Transverse colon (tissue), 3 donors: Measurements from ENCODE around the gene MRGPRD.

Source experiments
- EP300 ChIP-seq: sonication (generic); formaldehyde crosslinking; IDR thresholded peaks from one replicate; pipeline ENCODE4 v1.6.1; 2017; ENCODE audit warnings: antibody characterized with exemption, low read depth
- TF ChIP-seq, protein P1 (sequence below), 5 experiments: fragments of 200-600 bp in 3 of 5; fragments of 450-650 bp in 2 of 5; sonication (generic) in 3 of 5; IDR thresholded peaks; 1 replicate in 2 of 5; 2 replicates in 3 of 5; pipeline ENCODE4 v1.5.1; 2016 to 2017; ENCODE audit warnings: antibody characterized with exemption in 5 of 5, inconsistent platforms in 3 of 5, mild to moderate bottlenecking in 2 of 5, moderate library complexity in 1 of 5

DNA sequence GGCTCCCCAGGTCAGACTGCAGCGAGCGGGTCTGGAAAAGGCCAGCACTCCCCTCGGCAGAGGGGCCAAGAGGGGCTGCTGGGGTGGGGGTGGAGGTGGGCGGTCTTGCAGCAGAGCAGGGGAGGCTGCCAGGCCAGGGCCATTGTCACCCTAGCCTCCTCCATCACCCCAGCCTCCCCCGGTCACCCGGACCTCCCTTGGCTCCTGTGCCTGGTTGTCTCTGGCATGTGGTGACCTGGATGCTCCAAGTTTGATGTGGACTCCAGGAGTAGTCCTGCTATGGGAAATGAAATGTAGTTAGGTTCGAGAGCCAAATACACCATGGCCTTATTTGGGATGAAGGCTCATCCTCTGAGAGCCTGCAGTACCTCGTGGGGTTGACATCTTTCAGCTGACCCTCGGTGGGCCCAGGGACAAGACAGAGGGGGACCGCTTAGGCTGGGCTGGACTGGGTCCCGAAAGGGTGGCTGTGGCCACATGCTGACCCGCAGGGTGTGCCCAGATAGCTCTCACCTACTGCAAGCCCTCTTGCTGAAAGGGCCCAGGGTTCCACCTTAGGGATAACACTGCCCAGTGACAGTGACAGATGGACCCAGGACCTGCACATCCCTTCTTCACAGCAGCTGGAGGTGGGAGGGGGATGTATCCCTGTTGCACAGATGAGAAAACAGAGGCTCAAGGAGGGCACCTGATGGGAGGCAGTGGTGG, 24.1 kb downstream of the MRGPRD start:
- TF ChIP-seq, protein P1, sequence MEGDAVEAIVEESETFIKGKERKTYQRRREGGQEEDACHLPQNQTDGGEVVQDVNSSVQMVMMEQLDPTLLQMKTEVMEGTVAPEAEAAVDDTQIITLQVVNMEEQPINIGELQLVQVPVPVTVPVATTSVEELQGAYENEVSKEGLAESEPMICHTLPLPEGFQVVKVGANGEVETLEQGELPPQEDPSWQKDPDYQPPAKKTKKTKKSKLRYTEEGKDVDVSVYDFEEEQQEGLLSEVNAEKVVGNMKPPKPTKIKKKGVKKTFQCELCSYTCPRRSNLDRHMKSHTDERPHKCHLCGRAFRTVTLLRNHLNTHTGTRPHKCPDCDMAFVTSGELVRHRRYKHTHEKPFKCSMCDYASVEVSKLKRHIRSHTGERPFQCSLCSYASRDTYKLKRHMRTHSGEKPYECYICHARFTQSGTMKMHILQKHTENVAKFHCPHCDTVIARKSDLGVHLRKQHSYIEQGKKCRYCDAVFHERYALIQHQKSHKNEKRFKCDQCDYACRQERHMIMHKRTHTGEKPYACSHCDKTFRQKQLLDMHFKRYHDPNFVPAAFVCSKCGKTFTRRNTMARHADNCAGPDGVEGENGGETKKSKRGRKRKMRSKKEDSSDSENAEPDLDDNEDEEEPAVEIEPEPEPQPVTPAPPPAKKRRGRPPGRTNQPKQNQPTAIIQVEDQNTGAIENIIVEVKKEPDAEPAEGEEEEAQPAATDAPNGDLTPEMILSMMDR (IDR thresholded peaks at IDR 0.05) = no peak
- no peak for TF ChIP-seq EP300
